GM08714 (cell line): ENCODE results near the gene LCK.
A peak's percentile ranks its signal among the peaks of the same experiment; 100 is the strongest.

Experiments used
- H3K4me3 ChIP-seq: fragments of 200-500 bp; sonication (Bioruptor generic); 2 replicates; pipeline ENCODE4 v1.5.1; 2014; ENCODE audit warnings: mild to moderate bottlenecking, low read length, inconsistent platforms
- ZNF274 ChIP-seq: IDR thresholded peaks from 2 replicates; pipeline ENCODE4 v1.6.1; 2012; ENCODE audit warnings: mild to moderate bottlenecking, low read depth, low read length

LCK gene

DNA sequence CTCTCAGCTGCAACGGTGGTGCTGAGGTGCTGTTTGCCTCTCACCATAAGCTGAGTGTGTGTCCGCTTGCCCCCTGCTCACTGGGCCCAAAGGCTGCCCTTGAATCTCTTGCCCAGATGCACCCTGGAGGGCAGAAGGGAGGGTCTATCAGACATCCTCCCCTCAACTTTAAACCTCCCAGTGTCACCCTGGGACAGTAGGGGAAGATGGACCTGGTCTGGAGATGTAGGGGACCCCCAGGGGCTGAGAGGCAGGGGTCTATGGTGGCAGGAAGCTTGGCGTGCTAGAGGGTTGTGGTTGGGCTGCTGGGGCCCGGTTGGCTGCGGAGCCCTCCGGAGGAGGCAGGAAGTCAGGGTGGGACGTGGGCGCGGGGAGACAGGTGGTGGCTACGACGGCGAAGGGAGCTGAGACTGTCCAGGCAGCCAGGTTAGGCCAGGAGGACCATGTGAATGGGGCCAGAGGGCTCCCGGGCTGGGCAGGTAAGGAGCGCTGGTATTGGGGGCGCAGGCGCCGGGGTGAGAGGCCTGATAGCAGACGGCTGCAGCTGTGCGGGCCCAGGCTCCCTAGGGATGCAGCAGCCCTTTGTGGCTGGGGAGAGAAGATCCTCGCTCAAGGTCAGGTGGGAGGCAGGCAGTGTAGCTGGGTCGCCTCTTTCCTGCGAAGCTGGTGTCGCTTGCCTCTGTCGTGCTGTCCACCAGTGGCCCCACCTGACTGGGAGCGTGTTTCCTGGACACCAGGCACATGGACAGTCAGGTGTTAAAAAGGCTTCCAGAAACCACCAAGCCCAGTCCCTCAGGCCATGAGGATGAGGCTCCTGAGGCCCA lies at the start of gene LCK:
Gene LCK (plus strand): TSS at position 373 of the 824 bp plus-strand sequence. CDS start 23,065 bp downstream, outside the sequence.
- no peak for TF ChIP-seq ZNF274
- peak within 1 kb of the TSS; percentile 6; the same call in 1 of the 2 replicates for H3K4me3 ChIP-seq

DNA sequence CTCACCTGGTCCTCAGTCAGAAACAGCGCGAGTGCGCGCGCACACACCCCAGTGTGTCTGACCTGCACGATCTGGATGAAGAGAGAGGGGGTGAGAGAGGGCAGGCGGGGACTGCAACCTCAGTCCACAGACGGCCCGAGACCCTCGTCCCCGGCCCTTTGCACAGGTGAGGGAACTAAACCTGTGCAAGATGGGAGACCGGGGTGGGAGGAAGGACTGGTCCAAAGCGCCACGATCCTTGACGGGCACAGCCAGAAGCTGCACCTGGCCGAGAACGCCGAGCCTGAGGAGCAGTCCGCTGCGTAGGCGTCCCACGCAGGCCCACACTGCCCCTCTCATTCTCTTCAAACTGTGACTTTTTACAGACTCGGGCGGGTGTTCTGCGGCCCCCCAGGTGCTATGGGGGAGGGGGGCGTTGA lies 46.1 kb upstream of the LCK start:
- H3K4me3 ChIP-seq: peak overlapping the region; percentile 72; the same call in 1 of the 2 replicates
- no peak for TF ChIP-seq ZNF274

DNA sequence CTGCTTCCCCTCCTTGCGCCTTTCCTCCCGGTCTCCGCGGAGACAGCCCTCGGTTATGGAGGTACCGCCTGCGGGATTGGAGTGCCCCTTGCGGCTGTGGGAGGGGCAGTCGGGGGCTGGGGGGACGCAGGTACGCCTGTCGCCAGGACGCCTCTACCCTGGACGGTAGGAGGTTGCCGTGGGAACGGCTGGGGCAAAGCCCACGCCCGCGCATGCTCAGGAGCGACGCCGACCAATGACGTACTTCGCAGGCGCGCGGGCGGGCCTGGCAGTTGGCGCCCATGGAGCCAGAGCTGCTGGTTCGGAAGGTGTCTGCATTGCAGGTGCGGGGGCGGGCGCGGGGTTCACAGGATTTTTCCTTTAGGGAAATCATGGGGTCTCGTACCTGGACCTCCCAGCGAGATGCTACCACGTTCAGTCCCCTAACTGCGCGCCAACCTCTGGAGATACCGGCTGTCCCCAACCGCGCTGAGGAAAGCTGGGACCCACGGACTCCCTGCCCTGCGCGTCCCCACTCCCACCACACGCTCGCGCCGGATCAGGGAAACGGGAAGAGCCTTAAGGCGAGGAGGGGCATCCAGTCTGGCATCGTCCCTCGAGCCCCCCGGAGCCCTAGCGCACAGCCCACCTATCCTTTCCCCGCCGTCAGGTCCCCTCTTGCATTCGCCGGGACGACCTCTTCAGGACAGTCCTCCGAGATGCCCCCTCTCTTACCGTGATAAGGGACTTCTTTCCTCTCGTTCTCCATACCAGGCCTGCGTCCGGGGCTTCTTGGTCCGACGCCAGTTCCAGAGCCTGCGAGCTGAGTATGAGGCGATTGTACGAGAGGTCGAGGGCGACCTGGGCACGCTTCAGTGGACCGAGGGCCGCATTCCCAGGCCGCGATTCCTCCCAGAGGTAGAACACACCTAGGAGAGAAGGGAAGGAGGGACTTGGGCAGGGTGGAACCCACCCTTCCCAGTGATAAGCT lies 45.4 kb upstream of the LCK start, which contains the start of gene IQCC:
Gene IQCC (plus strand): TSS at position 271 of the 970 bp plus-strand sequence. CDS start 11 bp downstream, at position 282.
- TF ChIP-seq ZNF274: no peak
- H3K4me3 ChIP-seq: peak within 1 kb of the TSS; percentile 72

DNA sequence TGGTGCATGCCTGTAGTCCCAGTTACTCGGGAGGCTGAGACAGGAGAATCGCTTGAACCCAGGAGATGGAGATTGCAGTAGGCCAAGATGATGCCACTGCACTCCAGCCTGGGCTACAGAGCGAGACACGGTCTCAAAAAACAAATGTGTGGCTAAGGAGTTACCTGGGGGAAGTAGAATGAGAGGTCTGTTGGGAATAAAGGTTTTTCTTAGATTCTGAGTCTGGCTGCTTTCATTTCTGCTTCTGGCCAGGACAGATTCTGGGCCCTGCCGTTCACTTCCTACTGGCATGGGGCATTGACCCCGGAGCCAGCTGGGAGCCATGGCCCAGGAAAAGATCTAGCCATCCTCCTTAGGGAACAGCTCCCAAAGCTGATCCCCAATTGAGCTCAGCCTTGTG lies 42.6 kb upstream of the LCK start:
- no peak overlapping the region for H3K4me3 ChIP-seq
- no peak for TF ChIP-seq ZNF274

DNA sequence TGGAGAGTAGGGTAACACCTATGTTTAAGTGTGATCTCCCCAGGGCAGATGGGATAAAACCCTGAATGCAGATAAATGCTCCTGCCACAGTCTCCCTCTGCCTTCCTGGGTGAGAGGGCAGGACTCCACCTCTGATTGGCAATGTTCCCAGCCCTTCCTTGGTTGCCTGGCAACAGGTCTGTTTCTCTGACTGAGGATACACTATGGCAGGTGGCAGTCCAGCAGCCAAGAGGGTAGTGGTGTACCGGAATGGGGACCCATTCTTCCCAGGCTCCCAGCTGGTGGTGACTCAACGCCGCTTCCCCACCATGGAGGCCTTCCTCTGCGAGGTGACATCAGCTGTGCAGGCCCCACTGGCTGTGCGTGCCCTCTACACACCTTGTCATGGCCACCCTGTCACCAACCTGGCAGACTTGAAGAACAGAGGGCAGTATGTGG lies 42.2 kb upstream of the LCK start, which contains the start of gene DCDC2B:
Gene DCDC2B (plus strand): TSS at position 199 of the 438 bp plus-strand sequence. CDS start 5 bp downstream, at position 204.
- no peak within 1 kb of the TSS for H3K4me3 ChIP-seq
- TF ChIP-seq ZNF274: no peak

DNA sequence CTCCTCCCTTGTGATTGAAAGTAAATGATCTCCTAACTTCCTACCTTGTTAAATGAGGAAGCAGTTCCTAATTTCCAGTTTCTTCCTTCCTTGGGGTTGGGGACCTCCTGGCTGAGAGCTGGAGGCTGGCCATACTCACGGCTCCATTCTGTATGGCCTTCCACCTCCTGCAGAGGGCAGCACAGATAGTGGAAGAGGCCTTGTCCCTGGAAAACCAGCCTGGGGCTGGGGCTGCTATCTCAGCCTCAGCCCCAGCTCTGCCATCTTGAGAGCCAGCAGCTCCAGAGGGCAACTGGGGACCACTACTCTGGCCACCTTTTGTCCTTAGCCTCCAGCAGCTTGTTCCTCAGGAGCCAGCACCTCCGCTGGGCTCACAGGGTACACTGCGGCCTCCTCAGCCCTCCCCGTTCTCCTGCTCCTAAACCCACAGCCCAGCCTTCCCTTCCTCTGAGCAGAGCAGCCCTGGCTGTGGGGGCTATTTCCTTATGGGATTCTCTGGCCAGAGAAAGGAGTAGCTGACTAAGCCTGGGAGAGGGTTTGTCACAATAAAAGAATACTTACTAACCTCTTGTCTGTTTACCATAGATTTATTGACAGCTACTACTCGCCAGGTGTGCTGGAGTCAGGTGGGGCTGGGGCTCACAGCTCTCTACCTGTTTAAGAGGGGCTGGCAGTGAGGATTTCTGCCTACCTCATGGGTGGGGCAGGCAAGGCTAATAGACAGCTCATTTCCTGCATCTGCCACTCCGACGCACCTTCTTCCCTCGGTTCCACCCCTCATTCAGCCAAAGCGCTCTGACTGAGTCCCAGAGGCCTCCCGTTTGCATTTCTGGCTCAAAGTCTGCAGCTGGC lies 35.2 kb upstream of the LCK start:
- TF ChIP-seq ZNF274: no peak
- no peak overlapping the region for H3K4me3 ChIP-seq

DNA sequence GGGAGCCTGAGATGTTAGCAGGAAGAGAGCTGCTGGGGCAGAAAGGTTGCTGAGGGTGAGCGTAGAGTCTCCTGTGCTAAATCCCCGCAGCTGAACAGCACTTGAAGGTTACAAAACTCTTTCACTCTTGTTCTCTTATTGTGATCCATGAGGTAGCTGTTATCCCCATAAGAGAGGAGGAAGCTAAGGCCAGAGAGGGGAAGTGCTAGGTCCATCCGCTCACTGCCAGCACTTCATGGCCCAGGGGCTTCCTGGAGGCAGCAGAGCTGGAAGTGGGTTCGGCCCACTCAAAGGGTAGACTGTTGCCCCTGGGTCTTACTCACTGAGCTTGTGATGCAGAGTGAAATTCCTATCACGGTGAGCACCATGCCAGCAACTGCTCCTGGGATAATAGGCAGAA lies 34.5 kb upstream of the LCK start:
- no peak for TF ChIP-seq ZNF274
- H3K4me3 ChIP-seq: no peak overlapping the region

DNA sequence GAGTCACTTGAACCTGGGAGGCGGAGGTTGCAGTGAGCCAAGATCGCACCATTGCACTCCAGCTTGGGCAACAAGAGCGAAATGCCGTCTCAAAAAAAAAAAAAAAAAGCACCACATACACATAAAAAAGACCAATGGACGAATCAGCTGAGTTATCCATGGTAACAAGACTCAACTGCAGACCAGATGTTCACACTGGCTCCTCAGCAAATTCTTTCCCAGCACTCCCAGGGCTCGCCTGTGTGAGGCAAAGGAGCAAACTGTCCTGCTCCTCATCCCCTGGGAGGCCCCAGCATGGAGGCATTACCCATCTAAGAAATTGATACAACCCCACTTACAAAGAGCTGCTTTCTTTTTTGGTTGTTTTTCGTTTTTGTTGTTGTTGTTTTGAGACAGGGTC lies 32.0 kb upstream of the LCK start:
- no peak overlapping the region for H3K4me3 ChIP-seq
- no peak for TF ChIP-seq ZNF274

DNA sequence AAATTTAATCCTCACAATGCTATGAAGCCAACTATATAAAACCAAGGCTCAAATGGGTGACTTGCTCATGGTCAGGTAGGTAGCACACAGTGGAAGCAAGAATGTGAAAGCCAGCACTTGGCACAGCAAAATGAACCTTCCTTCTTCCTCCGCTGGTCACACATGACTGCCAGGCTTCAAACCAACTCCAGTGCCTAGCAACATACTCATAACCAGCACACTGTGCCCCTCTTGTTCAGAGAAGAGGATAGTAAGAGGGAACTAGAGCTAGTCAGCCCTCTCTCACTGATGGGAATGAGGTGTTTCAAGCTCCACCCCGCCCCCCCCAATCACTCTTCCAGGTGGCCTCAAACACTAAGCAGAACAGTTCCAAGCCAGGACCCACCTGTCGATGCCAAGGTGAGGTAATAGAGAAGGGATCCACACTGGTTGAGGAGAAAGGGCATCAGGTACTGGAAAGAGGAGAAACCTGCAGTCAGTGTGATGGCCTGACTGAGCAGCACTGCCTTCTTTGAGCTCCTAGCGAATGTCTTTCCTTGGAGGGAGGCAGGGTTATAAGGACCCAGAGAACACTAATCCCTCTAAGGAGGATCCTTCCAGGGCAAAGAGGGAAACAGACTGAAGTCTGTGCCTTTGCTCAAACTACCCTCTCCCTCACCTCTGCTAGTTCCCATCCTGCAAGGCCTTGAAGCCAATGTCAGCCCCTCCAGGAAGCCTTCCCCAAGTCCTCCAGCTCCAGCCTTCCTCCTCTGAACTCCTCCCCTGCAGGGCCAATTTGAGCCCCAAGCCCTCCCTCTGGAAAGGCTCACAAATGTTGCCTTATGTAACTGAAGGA lies 30.1 kb upstream of the LCK start:
- TF ChIP-seq ZNF274: no peak
- H3K4me3 ChIP-seq: peak overlapping the region; percentile 78; the same call in 1 of the 2 replicates

DNA sequence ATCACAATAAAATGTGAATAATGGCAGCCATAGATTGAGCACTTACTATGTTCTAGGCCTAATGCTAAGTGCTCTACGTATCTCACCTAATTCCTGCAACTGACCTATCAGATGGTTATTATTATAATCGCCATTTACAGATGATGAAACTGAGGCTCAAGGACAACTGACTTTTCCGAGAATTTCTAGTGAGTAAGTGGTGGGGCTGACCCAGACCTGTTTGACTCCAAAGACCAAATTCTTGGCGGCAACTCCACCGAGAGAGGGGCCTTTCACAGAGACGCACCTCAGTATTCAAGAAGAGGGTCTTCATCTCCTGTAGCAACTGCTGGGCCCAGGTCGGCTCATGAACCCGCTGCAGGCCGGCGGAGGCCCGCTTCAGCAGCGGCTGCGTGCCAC lies 29.5 kb upstream of the LCK start:
- no peak for TF ChIP-seq ZNF274
- H3K4me3 ChIP-seq: peak overlapping the region; percentile 78

DNA sequence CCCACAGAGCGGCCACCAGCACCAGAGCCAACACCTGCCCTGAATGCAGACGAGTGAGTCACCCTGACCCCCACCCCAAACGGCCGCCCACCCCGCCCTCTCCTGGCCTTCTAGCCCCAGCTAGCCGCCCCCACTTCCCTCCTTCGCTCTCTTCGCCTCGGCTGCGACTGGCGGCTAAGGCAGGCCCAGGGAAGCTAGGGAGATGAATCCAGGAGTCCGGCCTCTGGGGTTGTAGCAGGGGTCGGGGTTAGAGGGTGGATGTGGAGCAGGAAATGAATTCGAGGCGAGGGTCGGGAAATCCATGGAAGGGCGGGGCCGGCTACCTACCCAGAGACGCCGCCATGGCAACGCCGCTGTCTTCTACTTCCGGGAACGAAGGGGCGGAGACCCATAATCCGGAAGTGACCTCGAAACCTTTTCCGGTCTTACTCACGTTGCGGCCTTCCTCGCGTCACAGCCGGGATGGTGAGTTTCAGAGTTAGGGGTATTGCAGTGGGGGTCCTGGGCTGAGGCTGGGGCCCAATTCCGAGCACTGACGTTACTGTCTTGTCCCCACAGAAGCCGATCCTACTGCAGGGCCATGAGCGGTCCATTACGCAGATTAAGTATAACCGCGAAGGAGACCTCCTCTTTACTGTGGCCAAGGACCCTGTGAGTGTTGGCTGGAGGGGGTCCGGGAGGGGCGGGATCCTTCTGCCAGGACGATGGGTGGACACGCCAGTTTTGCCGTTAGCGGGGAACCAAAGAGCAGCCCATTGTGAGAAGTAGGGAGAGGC lies 28.9 kb upstream of the LCK start, which contains the start of the genes EIF3I and TMEM234:
Gene EIF3I (plus strand): TSS at position 428 of the 776 bp plus-strand sequence. CDS start 35 bp downstream, at position 463.
Gene TMEM234 (minus strand): TSS at position 374 of the 776 bp plus-strand sequence. CDS start 31 bp downstream, at position 343.
- no peak for TF ChIP-seq ZNF274
- peak within 1 kb of the TSS; percentile 78 for H3K4me3 ChIP-seq
